RCC 7860 (cell line): ENCODE data around the gene OTUD1.
"Not testable (repeated sequence)": the region's sequence is repeated elsewhere in the genome, so short reads cannot be mapped to it uniquely, and the experiment has no call there.

ENCODE experiments used
- DNase-seq: peaks from one replicate; pipeline ENCODE4 v3.0.0-alpha.2; 2015; ENCODE audit warnings: low spot score
- FAIRE-seq: peaks from 2 replicates; lab custom pipeline; 2012; peaks lifted over from hg19 to GRCh38; lab: Jason Lieb, UNC

OTUD1 gene, protein sequence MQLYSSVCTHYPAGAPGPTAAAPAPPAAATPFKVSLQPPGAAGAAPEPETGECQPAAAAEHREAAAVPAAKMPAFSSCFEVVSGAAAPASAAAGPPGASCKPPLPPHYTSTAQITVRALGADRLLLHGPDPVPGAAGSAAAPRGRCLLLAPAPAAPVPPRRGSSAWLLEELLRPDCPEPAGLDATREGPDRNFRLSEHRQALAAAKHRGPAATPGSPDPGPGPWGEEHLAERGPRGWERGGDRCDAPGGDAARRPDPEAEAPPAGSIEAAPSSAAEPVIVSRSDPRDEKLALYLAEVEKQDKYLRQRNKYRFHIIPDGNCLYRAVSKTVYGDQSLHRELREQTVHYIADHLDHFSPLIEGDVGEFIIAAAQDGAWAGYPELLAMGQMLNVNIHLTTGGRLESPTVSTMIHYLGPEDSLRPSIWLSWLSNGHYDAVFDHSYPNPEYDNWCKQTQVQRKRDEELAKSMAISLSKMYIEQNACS

GRCh38 chr10:23438547-23439451 lies at the start of gene OTUD1:
OTUD1 (plus strand) TSS chr10:23439075; CDS start chr10:23439458, 383 bp downstream.
- DNase-seq, result peak; percentile 78
- no peak for FAIRE-seq

DNA sequence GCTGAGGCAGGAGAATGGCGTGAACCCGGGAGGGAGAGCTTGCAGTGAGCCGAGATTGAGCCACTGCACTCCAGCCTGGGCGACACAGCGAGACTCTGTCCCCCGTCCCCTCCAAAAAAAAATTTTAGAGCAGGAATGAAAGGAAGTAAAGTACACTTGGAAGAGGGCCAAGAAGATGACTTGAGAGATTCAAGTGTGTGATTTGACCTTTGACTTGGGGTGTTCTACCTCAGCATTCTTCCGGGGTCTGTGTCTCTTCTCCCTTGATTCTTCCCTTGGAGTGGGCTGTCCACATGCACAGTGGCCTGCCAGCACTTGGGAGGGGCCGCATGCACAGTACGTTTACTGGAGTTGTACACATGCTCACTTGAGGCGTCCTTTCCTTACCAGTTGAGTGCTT lies 48.5 kb upstream of the OTUD1 start:
- not testable (repeated sequence) for FAIRE-seq, DNase-seq

- DNase-seq, result no peak
- no peak for FAIRE-seq
Measured at GRCh38 chr10:23390809-23391208, 48.1 kb upstream of the OTUD1 start.

DNA sequence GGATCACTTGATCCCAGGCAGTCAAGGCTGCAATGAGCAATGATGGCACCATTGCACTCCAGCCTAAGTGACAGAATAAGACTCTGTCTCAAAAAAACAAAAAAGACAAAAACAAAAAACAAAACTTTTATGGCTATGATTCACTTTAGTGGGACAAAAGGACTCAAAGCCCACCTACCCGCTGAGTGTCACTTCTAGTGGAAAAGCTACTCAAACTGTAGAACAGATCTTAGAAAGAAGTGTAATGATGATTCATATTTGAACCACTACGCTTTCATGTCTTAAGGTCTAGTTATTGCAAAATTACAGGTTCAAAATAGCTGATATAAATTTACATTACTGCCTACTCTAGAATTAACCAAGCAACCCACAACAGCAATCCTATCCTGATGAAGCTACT lies 47.1 kb upstream of the OTUD1 start:
- no peak for DNase-seq

DNA sequence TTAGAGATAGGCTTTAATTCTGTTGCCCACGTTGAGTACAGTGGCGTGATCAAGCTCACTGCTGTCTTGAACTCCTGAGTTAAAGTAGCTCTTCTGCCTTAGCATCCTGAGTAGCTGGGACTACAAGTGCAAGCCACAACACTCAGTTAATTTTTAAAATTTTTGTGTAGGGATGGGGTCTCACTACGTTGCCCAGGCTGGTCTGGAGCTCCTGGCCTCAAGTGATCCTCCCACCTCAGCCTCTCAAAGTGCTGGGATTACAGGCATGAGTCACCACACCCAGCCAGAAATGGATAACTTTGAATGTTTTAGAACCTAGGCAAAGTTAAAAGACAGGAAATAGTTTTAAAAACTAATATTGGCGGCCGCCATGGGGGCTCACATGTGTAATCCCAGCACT lies 43.9 kb upstream of the OTUD1 start:
- no peak for DNase-seq
- no peak for FAIRE-seq

More for the DNA sequence above, 47.1 kb upstream of the OTUD1 start:
- FAIRE-seq, result no peak

- FAIRE-seq, result no peak
- DNase-seq, result no peak
Measured at GRCh38 chr10:23396695-23397094, 42.2 kb upstream of the OTUD1 start.

DNA sequence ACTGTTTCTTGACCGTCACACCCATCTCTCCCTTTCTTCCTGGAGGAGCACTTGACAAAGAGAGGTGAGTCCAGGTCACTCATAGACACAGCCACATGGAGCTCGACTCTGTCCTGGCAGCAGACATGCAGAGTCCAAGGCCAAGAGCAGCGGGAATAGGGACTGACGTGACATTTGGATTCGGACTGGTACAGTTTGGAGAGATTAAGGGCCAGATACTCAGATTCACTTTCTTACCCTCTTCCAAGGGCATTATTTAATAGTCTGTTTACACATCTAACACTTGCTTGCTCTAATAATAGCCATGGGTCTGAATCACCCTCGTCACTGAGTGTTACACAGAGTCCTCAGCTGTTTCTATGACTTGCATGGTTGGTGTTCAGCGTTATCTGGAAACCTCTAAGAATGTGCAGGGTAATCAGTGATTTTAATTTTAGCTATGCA lies 39.2 kb upstream of the OTUD1 start:
- peak; percentile 30 for FAIRE-seq
- peak; percentile 71 for DNase-seq

DNA sequence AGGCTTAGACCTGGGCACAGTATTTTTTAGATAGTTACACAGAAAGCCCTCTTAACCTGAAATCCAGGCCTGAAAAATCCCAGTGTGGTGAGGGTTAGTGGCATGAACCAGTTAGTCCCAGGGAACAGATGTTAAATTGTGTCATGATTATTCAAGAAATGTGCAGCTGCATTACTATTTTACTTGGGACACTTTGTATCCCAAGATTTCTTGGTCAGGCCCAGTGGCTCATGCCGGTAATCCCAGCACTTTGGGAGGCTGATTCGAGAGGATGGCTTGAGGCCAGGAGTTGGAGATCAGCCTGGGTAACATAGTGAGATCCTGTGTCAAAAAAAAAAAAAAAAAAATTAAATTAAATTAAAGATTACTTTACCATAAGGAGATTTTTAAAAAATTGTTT lies 36.0 kb upstream of the OTUD1 start:
- DNase-seq, result no peak
- FAIRE-seq, result no peak

GRCh38 chr10:23403278-23403677 lies 35.6 kb upstream of the OTUD1 start:
- DNase-seq, result no peak
- FAIRE-seq, result no peak

GRCh38 chr10:23403719-23404118 lies 35.2 kb upstream of the OTUD1 start:
- DNase-seq, result no peak
- no peak for FAIRE-seq

- DNase-seq (no peak), FAIRE-seq (no peak)
Measured at GRCh38 chr10:23404461-23404980, 34.4 kb upstream of the OTUD1 start.

- no peak for DNase-seq
- FAIRE-seq, result no peak
Measured at GRCh38 chr10:23405540-23405939, 33.3 kb upstream of the OTUD1 start.

DNA sequence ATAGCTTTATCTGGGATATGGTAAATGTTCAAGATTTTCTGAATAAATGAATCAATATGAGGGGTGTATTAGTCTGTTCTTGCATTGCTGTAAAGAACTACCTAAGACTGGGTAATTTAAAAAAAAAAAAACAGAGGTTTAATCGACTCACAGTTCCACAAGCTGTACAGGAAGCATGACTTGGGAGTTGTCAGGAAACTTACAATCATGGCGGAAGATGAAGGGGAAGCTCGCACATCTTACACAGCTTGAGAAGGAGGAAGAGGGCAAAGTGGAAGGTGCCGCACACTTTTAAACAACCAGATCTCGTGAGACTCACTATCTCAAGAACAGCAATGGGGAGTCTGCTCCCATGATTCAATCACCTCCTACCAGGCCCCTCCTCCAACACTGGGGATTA lies 32.5 kb upstream of the OTUD1 start:
- FAIRE-seq (no peak), DNase-seq (no peak)

GRCh38 chr10:23408330-23408976 lies 30.4 kb upstream of the OTUD1 start:
- DNase-seq, result no peak

GRCh38 chr10:23412223-23412622 lies 26.7 kb upstream of the OTUD1 start:
- DNase-seq, result peak; percentile 84

More at GRCh38 chr10:23408330-23408976, 30.4 kb upstream of the OTUD1 start:
- FAIRE-seq, result no peak

DNA sequence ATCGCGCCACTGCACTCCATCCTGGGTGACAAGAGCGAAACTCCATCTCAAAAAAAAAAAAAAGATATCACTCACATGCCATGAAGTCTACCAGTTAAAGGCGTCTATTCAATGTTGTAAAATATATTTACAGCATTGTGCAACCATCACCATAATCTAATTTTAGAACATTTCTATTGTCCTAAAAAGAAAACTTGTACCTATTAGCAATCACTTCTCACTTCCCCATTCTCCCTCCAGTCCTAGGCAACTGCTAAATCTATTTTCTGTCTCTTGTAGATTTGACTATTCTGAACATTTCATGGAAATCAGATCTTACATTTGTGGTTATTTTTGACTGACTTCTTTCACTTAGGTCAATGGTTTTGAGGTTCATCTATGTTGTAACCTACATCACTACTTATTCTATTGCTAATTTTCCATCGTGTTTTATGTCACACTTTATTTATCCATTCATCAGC lies 25.2 kb upstream of the OTUD1 start:
- DNase-seq (no peak), FAIRE-seq (no peak)

More at GRCh38 chr10:23412223-23412622, 26.7 kb upstream of the OTUD1 start:
- peak; percentile 96 for FAIRE-seq

DNA sequence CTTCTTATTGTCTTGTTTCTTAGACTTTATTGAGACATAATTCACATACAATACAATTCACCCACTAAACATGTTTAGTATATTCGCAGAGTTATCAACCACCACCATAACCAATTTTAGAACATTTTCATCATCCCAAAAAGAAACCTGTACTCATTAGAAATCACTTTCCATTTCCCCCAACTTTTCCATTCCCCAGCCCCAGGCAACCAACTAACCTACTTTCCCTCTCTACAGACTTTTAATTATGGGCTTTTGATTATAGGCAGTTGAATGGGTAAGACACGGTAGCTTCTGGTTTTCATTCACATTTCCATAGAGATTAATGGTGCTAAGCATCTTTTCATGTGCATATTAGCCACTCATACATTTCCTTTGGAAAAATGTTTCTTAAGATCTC lies 24.2 kb upstream of the OTUD1 start:
- DNase-seq, result no peak
- no peak for FAIRE-seq

GRCh38 chr10:23417254-23417653 lies 21.6 kb upstream of the OTUD1 start:
- DNase-seq, result peak; percentile 61
- FAIRE-seq, result peak; percentile 90

- DNase-seq, result no peak
- no peak for FAIRE-seq
Measured at GRCh38 chr10:23418051-23418681, 20.7 kb upstream of the OTUD1 start.

DNA sequence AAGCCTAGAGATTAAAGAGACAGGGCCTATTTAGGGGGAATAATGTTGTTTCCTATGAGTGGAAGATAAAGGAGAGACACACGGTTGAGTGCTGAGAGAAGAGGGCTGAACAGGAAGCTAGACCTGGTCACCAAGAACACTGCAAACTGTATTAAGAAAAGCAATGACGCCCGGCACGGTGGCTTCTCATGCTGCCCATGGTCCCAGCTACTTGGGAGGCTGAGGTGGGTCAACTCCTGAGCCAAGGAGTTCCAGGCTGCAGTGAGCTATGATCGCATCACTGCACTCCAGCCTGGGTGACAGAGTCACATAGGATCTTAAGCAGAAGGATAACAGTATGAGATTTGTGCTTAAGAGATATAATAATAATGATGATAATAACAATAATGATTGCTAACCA lies 19.7 kb upstream of the OTUD1 start:
- DNase-seq (no peak), FAIRE-seq (no peak)
